Fibroblast of upper back skin (primary cell): ENCODE data around the gene PPM1L.
A peak's percentile ranks its signal among the peaks of the same experiment; 100 is the strongest.
"Not testable (repeated sequence)": the region's sequence is repeated elsewhere in the genome, so short reads cannot be mapped to it uniquely, and the experiment has no call there.

Experiments
- DNase-seq: peaks from one replicate; pipeline ENCODE4 v3.0.0-alpha.2; 2013

Gene PPM1L

DNA sequence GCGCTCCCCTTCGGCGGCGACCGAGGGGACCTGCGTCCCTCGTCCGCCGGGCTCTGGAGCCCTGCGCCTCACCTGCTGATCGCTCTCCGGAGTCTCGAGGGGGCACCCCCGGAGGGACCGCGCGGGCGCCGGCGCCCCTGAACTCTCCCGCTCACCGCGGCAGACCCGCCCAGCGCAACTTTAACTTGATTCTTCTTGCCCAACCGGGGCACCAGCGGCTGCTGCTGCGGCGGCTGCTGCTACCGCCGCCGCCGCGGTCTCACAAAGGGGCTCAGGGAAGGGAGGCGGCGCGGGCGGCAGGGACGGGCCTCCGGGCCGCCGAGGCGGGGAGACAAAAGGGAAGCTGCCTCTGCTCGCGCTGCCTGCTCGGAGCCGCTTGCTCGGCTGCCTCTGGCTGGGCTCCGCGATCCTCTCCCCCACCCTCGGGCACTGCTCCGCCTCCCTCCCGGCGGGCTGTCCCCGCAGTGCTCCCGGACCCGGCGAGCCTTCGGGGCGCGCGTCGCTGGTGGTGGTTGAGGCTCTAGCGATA, at the start of gene PPM1L:
TSS of gene PPM1L (plus strand) at position 456 of the 529 bp plus-strand sequence.
- peak; percentile 24 for DNase-seq

DNA sequence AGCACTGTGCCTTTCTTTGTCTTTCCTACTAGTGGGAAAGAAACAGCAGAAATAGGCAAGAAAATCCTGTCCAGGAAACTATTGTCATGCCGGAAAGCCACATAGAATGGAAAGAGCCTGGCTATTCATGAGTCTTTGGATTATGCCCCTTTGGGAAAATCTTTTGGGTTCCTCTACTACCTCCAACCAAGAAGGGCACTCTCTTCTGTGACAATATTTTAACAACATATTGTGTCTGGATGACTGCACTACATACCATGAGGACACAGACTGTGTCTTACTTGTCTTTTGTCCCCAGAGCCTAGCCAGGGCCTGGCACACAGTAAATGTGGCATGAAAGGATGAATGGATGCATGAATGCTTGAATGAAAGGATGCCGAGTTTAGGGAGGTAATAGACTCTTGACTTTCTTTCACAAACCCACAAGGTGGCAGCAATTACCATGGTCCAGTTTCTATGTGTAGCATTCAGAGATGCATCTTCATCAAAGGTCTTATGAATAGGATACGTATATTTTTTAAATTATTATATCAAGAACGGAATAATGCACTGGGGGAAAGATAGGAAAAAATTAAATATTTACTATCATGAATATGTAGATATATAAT, 48.7 kb upstream of the PPM1L start:
- DNase-seq, result peak; percentile 57

DNA sequence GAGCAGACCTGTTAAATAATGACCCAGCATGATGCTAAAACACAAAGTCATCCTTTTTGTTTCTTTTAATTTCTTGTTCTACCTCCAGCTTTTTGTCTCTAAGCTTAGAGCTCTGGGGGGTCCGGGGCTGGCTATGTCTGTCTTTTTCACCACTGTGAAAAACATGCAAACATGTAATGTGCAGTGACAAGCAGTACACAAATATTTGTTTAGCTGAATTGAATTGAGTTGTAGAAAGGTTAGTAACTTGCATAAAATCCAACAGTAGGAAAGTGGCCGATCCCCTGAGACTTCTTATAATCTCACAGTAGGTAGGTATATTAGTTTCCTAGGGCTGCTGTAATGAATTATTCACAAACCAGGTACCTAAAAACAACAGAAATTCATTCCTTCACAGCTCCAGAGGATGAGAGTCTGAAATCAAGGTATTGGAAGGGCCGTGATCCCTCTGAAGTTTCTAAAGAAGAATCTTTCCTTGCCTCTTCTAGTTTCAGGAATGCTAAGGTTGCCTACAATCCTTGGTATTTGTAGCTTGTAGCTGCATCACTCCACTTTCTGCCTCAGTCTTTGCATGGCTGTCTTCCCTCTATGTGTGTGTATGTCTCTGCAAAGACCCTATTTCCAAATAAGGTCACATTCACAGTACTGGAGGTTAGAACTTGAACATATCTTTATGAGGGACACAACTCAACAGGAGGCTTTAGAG, 46.4 kb upstream of the PPM1L start:
- DNase-seq, result no peak

GRCh38 chr3:160713144-160713543, 42.9 kb upstream of the PPM1L start:
- DNase-seq, result not testable (repeated sequence)

GRCh38 chr3:160719710-160720109, 36.3 kb upstream of the PPM1L start:
- DNase-seq, result no peak

GRCh38 chr3:160720123-160720746, 35.8 kb upstream of the PPM1L start:
- no peak for DNase-seq

DNA sequence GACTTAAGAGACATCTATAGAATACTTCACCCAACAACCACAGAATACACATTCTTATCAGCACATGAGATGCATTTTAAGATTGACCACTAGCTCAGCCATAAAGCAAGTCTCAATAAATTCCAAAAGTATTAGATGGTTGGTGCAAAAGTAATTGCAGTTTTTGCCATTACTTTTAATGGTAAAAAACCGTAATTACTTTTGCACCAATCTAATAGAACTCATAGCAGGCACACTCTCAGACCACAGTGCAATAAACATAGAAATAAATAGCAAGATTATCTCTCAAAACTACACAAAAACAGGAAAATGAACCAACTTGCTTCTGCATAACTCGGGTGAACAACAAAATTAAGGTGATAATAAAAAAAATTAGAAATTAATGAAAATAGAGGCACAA, 33.7 kb upstream of the PPM1L start:
- no peak for DNase-seq

DNA sequence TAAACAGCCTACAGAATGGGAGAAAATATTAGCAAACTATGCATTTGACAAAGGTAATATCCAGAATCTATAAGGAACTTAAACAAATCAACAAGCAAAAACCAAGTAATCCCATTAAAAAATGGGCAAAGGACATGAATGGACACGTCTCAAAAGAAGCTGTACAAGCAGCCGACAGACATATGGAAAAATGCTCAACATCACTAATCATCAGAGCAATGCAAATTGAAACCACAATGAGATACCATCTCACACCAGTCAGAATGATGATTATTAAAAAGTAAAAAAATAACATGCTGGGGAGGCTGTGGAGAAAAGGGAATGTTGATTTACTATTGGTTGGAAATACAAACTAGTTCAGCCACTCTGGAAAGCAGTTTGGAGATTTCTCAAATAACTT, 30.7 kb upstream of the PPM1L start:
- DNase-seq, result peak; percentile 3

- DNase-seq, result no peak
Observed at GRCh38 chr3:160735826-160736225, 20.2 kb upstream of the PPM1L start.

GRCh38 chr3:160738048-160738447, 18.0 kb upstream of the PPM1L start:
- DNase-seq, result no peak

GRCh38 chr3:160739079-160739478, 17.0 kb upstream of the PPM1L start:
- no peak for DNase-seq

DNA sequence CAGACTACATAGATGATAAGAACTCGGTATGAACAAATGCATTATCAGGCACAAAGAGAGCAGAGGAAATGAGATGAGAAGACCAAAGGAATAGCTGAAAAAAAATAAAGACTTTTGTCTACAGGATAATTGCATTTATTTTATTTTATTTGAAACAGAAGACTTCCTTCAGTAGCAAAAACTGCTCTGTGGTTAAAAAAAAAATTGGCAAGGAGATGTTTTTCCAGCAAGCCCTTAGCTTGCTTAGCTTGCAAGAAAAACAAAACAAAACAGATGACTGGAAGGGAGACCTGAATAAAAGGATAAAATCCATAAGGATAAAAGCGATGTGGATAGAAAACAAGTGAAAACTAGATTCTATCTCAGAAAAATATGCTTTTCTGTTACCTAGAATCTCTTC, 9.1 kb upstream of the PPM1L start:
- DNase-seq, result no peak

DNA sequence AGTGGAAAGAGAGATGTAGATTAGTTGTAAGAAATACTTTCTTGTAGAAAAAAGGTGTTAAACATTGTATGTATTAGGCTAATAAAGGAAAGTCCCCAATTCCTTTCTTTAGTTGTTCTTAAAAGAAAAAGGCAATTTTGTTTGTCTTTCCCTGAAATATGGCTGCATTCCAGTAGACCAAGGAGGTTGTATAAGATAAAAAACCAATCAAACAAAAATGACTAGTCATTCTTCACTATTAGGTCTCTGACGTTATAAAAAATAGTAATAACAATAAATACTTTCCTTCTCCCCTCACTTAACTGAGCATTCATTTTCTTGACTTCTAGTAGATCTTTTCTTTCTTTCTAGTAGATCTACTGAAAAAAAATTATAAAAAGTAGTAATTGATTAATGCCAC, 8.6 kb upstream of the PPM1L start:
- no peak for DNase-seq

GRCh38 chr3:160748231-160748630, 7.8 kb upstream of the PPM1L start:
- DNase-seq, result no peak

- no peak for DNase-seq
Observed at GRCh38 chr3:160748787-160749186, 7.2 kb upstream of the PPM1L start.

DNA sequence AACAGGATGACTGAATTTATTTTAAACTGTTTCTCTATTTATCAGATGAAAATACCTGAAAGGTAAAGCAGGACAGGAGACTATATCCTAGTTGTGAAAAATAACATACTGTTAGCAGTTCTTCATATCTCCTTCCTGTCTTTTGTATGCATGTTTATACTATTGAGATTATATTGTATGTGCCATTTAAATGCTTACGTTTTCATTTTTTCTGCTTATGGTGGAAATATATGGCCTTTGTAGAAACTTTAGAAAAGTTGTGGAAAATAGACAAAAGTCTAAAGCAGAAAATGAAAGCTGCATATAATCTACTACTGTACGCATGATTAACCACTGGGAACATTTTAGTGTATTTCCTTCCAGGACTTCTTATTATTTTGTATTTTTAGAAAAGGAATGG, 2.1 kb upstream of the PPM1L start:
- DNase-seq, result no peak

DNA sequence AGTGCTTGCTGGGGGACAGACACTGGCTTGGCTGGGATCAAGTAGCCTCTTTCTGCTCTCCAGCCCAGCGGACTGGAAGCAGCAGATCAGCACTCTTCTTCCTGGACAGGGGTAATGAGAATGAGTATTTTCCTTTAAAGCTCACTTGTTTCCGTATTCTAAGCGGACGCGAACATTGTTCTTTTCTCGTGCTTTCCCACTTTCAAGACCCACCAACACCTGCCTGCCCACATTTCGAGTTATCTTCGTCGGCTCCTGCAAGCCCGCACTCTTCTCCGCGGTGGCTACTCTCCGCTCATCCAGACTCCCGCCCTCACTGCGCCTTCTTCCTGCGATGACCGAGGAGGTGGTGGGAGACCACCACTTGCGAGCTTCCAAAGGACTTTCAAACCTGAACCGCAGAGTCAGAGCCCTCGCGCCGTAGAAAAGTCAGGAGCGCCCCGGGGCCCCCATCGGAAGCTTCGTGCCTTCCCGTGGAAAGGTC, 1.6 kb upstream of the PPM1L start:
- peak; percentile 41 for DNase-seq

- DNase-seq, result peak; percentile 91
Observed at GRCh38 chr3:160754855-160755747, 930 bp upstream of the PPM1L start.

DNA sequence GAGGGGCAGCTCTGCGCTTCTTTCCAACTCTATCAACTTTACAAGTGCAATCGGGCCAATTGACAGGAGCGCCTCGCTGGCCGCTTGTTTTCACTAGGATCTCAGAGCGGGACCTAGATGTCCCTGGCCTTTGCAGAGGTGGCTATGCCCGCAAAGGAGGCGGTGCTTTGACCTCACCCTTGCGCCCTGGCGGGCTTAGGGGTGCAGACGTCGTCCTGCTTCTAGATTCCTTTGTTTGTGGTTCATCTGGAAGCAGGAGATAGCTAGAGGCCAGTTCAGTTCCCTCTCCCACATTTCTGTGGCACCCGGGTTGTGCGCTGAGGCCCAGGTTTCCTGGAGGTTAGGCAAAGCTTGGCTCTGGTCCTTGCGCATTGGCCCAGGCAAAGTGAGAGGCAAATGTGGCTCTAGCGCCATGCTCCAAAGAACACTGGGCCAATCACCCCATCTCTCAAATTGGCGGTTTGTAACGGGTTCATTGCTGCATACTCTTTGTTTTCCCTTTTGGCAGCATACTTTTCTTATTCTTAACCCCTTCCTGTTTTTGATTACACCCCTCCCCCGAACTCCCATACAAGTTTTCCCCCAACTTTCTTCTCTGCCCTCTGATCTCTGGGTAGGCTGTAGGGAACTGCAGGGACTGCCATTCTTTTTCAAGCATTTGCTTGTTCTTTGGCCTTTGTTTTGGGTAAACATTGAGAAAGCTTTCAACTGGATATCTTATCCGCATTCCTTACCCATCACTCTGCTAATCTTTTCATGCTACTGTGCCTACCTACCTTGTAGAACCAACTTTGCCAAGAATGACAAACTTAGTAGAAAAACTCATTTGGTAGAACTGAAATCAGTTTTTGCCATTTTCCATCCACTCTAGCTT, 1.4 kb downstream of the PPM1L start:
- no peak for DNase-seq

DNA sequence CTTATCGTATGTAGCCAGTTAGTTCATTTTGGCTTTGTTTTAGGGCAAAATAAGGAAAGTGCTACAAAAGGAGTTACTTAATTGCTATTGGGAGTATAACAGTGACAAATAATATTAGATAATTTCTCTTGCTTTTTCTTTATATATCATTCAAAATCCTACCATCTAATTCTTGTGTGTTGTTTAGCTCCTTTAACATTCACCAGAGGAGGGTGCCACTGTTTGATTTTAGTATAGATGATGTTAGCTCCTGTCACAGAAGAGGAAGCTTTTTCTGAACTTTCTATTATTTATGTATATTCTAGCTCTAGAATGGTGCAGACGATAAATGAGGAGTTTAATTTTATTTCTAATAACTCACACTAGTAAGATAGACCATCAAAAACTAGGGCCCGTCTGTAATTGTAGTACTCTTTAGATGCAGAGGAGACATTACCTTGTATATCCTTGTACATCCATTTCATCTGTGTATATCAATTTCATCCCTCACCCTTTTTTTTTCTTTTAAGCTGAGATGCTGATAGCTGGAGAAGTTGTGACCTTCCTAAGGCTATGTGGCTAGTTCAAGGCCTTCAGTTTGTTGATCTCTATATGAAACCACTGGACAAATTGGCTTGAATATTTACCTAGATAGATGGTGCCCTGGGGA, 3.0 kb downstream of the PPM1L start:
- DNase-seq, result no peak

DNA sequence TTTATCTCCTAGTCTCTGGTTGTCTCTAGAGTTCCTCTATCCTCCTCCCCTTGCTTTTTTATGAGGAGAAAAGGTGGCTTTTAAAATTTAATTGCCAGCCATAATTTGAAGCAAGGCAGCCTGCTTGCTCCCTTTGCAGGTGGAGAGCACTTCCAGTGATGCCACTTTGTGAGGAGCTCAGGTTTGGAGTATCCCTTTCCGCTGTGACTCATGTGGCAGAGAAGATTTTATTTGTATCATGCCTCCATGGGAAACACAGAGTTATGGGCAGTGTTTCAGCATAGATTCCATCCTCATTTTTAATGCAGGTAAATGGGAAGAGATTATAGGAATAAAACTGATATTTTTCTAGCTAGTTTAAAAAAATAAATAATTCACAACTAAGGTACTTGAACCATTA, 7.0 kb downstream of the PPM1L start:
- DNase-seq, result no peak
